Ureter (tissue), 1 donor: Measurements from ENCODE around the gene KMT2A. TPM values are rescaled to one million over a fixed set of nuclear protein-coding genes. Genes with fewer than 3 reads are reported as not detected.

ENCODE experiments used
- DNase-seq: peaks from one replicate; pipeline ENCODE4 v3.0.0-alpha.2; 2020; ENCODE audit warnings: low spot score
- total RNA-seq: library from RNA; stranded (reverse); gene quantifications from one replicate; pipeline ENCODE4 v1.2.4, GENCODE V29; 2023
- donor health status: DM: yes; HTN: yes; CAD: no.

The KMT2A gene
- total RNA-seq, 1 donor from 2014 or later: 106 TPM

DNA sequence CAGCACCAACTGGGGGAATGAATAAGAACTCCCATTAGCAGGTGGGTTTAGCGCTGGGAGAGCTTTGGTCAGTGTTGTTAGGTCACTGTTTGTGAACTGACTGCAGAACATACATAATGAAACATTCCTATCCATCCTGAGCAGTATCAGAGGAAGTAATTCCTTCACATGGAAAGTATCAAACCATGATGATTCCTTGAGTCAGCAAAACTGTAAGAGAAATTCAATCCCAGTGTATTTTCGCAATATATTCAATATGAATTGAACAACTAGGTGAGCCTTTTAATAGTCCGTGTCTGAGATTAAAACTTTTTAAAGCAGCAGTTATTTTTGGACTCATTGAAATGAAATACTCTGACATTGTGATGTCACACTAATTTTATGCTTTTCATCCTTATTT lies 48.1 kb downstream of the KMT2A start:
- DNase-seq: no peak

DNA sequence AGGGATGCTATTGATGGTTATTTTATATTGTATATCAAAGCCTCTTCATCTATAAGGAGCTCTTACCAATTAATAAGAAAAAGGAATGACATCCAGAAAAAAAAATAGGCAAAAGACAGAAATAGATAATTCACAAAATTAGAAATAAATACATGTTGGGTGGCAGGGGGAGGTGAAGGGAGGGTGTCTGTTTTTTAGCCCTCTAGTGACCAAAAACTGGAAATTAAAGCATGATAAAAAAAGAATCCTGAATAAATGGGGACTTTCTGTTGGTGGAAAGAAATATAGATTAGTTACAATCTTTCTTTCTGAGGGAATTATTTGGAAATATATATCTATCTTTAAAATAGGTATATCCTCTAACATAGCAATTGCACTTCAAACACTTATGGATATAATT lies 49.0 kb downstream of the KMT2A start:
- DNase-seq: no peak

DNA sequence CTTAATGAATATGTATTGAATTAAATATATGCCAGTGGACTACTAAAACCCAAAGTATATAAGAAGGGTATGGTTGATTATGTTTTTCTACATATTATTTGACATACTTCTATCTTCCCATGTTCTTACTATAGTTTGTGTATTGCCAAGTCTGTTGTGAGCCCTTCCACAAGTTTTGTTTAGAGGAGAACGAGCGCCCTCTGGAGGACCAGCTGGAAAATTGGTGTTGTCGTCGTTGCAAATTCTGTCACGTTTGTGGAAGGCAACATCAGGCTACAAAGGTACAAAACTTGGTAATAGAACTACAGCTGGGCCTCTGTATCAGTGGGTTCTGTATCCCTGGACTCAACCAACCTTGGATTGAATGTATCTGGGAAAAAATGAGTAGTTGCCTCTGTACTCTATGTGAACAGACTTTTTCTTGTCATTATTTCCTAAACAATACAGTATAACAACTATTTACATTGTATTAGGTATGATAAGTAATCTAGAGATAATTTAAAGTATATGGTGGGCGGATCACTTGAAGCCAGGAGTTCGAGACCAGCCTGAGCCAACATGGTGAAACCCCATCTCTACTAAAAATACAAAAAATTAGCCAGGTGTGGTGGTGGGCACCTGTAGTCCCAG lies 52.3 kb downstream of the KMT2A start:
- peak; percentile 73 for DNase-seq

DNA sequence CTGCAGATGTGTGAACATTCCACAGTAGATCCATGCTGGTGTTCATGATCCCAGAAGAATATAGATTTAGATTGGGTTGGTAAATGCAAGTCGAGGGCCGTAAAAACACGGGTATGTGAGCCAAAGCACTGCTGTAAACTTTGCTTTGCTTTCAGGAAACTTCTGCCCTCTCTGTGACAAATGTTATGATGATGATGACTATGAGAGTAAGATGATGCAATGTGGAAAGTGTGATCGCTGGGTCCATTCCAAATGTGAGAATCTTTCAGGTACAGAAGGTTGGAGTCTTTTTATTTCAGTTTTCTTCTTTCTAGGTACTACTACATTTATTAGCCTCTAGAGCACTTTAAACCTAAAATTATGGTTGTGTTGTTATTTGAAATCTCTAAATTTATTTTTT lies 54.7 kb downstream of the KMT2A start:
- no peak for DNase-seq

DNA sequence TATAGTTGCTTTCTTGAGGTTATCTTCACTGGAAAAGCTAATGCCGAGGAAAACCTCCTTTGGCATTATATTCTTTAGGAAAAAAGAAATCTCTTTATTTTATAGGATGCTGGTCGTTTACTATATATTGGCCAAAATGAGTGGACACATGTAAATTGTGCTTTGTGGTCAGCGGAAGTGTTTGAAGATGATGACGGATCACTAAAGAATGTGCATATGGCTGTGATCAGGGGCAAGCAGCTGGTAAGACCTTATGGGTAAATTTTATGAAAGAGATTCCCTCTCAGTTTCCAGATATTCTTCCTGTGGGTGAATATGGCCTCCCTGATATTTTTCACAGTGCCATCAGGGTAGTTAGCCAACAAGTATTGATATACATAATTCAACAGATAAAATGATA lies 61.5 kb downstream of the KMT2A start:
- DNase-seq: no peak

DNA sequence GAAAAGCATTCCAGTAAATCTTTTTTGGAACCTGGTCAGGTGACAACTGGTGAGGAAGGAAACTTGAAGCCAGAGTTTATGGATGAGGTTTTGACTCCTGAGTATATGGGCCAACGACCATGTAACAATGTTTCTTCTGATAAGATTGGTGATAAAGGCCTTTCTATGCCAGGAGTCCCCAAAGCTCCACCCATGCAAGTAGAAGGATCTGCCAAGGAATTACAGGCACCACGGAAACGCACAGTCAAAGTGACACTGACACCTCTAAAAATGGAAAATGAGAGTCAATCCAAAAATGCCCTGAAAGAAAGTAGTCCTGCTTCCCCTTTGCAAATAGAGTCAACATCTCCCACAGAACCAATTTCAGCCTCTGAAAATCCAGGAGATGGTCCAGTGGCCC lies 66.9 kb downstream of the KMT2A start:
- no peak for DNase-seq

DNA sequence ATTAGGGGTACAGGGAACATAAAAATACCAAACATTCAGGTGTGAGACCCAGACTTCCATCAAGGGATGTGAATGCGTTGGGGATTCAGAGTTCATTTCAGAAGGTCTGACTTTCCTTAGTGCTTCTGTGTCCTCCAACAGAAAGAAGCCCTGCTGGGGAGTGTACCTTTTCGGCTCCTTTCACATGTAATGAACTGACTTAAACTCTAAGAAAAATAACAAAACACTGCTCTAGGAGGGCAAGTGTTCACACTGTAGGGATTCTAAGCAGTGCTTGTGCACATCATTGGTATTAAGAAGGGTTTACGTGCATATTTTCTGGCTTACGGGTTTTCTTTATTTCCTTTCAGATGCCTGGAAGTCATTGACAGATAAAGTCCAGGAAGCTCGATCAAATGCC lies 75.3 kb downstream of the KMT2A start:
- DNase-seq: no peak

DNA sequence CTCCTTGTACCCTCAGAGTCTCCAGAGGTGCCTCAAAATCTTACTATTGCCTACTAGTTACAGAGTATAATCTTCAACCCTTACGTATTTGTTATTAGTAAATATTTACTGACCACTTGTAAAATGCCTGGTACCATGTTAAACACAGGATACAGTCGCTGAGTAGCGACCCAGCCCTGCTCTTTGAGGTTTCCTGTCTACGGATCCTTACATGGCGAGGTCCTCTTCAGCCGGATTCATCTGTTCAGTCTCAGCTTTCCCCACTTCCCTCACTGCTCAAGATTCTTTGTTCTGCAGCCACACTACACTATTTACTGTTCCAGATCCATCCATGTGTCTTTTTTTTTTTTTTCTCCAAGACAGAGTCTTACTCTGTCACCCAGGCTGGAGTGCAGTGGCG lies 77.8 kb downstream of the KMT2A start:
- DNase-seq: no peak

DNA sequence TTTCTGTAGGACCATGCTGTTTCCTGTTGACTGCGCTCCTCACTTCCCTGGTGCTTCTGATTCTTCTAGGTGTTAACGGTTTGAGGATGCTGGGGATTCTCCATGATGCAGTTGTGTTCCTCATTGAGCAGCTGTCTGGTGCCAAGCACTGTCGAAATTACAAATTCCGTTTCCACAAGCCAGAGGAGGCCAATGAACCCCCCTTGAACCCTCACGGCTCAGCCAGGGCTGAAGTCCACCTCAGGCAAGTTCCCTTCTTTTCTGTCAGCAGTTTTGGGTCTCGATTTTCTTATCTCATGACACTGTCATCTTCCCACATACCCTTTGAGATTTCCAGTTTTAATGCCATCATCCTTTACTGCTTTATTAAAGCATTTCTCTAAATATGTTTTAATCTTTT lies 83.3 kb downstream of the KMT2A start:
- DNase-seq: no peak

DNA sequence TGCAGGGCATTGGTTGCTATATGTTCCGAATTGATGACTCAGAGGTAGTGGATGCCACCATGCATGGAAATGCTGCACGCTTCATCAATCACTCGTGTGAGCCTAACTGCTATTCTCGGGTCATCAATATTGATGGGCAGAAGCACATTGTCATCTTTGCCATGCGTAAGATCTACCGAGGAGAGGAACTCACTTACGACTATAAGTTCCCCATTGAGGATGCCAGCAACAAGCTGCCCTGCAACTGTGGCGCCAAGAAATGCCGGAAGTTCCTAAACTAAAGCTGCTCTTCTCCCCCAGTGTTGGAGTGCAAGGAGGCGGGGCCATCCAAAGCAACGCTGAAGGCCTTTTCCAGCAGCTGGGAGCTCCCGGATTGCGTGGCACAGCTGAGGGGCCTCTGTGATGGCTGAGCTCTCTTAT lies 85.6 kb downstream of the KMT2A start:
- DNase-seq: no peak

DNA sequence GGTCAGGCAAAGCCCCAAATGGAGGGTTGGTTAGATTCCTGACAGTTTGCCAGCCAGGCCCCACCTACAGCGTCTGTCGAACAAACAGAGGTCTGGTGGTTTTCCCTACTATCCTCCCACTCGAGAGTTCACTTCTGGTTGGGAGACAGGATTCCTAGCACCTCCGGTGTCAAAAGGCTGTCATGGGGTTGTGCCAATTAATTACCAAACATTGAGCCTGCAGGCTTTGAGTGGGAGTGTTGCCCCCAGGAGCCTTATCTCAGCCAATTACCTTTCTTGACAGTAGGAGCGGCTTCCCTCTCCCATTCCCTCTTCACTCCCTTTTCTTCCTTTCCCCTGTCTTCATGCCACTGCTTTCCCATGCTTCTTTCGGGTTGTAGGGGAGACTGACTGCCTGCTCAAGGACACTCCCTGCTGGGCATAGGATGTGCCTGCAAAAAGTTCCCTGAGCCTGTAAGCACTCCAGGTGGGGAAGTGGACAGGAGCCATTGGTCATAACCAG lies 86.3 kb downstream of the KMT2A start:
- no peak for DNase-seq

DNA sequence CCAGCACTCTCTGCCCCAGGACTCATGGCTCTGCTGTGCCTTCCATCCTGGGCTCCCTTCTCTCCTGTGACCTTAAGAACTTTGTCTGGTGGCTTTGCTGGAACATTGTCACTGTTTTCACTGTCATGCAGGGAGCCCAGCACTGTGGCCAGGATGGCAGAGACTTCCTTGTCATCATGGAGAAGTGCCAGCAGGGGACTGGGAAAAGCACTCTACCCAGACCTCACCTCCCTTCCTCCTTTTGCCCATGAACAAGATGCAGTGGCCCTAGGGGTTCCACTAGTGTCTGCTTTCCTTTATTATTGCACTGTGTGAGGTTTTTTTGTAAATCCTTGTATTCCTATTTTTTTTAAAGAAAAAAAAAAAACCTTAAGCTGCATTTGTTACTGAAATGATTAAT lies 88.1 kb downstream of the KMT2A start:
- DNase-seq: no peak

DNA sequence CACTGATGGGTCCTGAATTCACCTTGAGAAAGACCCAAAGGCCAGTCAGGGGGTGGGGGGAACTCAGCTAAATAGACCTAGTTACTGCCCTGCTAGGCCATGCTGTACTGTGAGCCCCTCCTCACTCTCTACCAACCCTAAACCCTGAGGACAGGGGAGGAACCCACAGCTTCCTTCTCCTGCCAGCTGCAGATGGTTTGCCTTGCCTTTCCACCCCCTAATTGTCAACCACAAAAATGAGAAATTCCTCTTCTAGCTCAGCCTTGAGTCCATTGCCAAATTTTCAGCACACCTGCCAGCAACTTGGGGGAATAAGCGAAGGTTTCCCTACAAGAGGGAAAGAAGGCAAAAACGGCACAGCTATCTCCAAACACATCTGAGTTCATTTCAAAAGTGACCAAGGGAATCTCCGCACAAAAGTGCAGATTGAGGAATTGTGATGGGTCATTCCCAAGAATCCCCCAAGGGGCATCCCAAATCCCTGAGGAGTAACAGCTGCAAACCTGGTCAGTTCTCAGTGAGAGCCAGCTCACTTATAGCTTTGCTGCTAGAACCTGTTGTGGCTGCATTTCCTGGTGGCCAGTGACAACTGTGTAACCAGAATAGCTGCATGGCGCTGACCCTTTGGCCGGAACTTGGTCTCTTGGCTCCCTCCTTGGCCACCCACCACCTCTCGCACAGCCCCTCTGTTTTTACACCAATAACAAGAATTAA lies 88.6 kb downstream of the KMT2A start:
- no peak for DNase-seq

DNA sequence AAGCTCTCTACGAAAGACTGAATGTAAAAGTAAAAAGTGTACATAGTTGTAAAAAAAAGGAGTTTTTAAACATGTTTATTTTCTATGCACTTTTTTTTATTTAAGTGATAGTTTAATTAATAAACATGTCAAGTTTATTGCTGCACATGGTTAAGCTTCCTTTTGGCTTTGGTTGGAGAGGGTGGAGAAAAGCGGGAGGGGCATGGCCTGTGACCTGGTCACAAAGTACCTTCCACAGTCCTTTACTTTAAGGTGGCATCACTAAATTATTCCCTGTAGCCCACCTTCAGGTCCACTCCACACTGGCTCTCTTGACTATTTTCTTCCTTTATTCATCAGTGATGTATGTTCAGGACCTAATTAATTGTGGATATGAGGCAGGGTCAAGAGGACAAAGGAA lies 90.4 kb downstream of the KMT2A start:
- no peak for DNase-seq

DNA sequence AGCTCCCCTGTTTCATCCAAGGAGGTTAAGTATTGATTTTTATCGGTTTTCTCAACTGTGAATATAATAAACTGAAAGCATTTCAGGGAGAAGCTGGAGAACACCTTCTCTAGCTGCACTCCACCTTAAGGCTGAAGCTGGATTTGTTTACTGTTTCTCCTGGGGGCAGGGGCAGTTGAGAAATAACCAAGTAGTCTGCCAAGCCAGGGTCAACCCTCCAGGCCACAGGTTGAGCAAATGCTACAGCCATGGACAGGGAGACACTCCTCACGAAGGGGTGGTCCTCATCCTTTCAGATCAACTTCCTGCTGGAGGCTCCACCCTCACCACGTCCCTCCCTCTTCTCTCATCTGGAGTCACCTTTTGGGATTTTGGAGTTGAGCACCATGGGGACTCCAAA lies 90.8 kb downstream of the KMT2A start, which contains the start of gene TTC36:
TSS of gene TTC36 (plus strand) at position 366 of the 400 bp plus-strand sequence. CDS start at position 387, 21 bp downstream.
- DNase-seq: no peak

DNA sequence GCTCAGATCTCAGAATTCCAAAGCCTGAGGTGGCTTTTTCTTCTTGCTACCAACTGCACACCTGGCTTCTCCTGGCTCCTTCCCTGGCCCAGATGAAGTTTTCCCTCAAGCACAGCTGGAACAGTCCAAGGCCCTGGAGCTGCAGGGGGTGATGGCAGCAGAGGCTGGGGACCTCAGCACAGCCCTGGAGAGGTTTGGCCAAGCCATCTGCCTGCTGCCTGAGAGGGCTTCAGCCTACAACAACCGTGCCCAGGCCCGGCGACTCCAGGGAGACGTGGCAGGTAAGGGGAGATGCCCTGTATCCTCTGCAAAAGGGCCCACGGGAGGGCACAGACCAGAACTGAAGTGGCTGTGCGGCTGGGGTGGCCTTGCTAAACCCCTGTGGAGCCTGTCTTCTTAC lies 92.2 kb downstream of the KMT2A start:
- DNase-seq: no peak

DNA sequence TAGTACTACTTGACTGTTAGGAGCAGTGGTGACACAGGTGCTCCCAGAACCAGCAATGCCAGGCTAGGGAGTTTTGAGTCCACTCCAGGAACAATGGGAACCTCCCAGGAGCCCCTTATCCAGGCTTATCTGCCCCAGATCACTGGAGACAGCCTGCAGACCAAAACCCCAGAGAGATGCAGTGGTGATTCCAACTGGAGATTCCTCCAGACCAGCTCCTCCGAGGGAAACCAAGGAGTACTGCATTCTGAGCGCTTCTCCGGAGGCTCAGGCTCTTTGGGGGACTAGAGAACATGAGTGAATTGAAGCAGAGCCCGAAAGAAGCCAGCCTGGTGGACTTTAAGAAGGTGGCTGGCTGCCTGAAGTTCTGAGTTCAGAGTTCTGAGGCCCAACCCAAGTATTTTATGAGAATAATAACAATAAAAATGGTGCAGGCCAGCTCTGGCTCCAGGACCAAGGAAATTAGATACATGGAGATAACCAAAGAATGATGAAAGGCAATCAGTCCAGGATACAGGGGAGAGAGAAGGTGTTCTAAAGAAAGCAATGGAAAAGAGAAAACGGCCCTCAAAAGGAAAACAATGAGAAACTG lies 93.4 kb downstream of the KMT2A start:
- no peak for DNase-seq

DNA sequence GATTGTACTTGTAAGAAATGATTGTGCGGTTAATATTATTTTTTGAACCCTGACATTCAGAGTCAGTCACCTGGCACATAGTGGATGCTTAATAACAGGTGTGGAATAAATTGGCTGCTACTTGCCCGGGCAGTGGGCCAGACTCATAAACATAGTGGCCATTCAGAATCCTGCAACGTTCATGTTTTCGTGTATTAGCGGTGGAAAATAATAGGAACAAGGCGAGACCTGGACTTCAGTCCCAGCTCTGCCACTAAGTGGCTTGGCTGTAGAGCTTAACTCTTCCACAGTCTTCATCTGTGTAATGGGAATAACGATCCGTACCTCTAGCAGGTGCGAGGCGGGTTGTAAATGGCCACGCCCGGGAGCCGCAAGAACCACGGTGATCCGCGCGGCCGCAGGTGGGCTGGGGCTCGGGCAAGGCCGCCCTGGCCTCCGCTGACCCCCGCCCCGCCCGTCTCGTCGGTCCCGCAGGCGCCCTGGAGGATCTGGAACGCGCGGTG lies 93.9 kb downstream of the KMT2A start:
- no peak for DNase-seq

DNA sequence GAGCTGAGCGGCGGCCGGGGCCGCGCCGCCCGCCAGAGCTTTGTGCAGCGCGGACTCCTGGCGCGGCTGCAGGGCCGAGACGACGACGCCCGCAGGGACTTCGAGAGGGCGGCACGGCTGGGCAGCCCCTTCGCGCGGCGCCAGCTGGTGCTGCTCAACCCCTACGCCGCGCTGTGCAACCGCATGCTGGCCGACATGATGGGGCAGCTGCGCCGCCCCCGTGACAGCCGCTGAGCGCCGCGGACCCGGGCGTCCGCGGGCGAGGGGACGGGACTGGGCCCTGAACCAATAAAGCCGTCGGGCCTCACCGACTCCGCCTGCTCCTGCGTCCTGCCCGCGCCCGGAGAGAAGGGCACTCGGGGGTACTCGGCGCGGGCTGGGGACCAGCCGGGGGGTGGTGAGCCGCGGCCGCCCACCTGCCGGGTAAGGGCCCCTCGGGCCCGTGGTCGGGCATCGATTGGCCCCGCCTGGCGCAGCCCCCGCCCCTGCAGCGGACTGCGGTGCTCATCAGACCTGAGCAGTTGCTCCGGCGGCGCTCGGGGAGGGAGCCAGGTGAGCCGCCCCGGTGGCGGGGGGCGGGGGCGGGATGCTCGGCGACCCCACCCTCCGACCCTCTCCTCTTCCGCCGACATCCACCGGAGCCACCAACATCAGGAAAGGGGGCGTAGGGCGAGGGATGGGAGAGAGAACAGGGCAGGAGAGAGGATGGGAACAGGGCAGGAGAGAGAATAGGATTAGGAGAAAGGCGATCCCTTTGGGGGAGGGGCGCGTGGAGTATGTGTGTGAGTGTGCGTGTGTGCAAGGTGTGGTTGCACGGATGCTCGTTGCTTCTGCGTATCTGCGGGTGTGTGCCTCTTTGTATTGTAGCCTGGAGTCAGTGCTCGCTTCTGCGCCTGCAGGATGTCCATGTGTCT lies 94.6 kb downstream of the KMT2A start, which contains the start of gene TMEM25:
TSS of gene TMEM25 (plus strand) at position 510 of the 914 bp plus-strand sequence. CDS start 610 bp downstream, outside the sequence.
- DNase-seq: peak; percentile 67

DNA sequence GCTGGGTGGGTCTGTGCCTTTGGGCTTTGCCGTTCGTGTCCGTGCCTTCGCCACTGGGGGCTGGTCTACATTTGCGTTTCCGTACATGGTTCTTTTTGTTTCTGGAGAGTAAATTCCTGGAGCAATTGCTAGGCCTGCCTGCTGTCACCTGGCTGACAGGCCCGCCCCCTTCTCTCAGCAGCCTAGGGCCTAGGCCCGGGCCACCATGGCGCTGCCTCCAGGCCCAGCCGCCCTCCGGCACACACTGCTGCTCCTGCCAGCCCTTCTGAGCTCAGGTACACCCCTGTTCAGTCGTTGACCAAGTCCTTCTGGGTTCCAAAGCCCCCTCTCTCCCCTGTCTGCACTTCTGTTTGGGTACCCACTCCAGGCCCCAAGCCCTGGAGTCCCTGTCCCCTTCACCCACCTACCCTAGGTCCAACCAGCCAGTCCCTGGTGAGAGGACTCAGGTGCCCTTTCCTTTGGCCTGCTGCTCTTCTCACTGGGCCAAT lies 95.3 kb downstream of the KMT2A start:
- DNase-seq: no peak

DNA sequence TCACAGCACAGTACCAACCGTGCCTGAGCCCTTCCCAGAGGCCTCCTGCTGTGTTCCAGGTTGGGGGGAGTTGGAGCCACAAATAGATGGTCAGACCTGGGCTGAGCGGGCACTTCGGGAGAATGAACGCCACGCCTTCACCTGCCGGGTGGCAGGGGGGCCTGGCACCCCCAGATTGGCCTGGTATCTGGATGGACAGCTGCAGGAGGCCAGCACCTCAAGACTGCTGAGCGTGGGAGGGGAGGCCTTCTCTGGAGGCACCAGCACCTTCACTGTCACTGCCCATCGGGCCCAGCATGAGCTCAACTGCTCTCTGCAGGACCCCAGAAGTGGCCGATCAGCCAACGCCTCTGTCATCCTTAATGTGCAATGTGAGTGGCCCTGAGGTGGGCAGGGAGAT lies 95.8 kb downstream of the KMT2A start:
- DNase-seq: no peak
